Mesenteric fat pad (tissue), 1 donor: ENCODE data around the gene NT5DC3. TPM values are rescaled to one million over a fixed set of nuclear protein-coding genes. Genes with fewer than 3 reads are reported as not detected.
"Not testable (repeated sequence)": the region's sequence is repeated elsewhere in the genome, so short reads cannot be mapped to it uniquely, and the experiment has no call there.

Source experiments
- DNase-seq: peaks from one replicate; pipeline ENCODE4 v3.0.0-alpha.2; 2020; ENCODE audit warnings: low spot score
- total RNA-seq: library from RNA; stranded (reverse); fragmentation: NEBNext Ultra II Directional; extraction: Animal tissue kit (Norgen Biotek cat#: 25700); gene quantifications from one replicate; pipeline ENCODE4 v1.2.1, GENCODE V29; 2021
- donor health status: DM: yes; HTN: yes; CAD: no.

NT5DC3 gene
- total RNA-seq, 1 donor from 2014 or later, result 7.1 TPM

GRCh38 chr12:103855896-103856657 lies 15.0 kb upstream of the NT5DC3 start:
- DNase-seq, result no peak

GRCh38 chr12:103855036-103855712 lies 14.1 kb upstream of the NT5DC3 start:
- DNase-seq, result no peak

- DNase-seq, result no peak
Observed at GRCh38 chr12:103854372-103854973, 13.4 kb upstream of the NT5DC3 start.

- DNase-seq, result no peak
Observed at GRCh38 chr12:103852498-103852997, 11.5 kb upstream of the NT5DC3 start.

GRCh38 chr12:103851127-103851526 lies 10.1 kb upstream of the NT5DC3 start:
- no peak for DNase-seq

- no peak for DNase-seq
Observed at GRCh38 chr12:103850429-103850828, 9.4 kb upstream of the NT5DC3 start.

- DNase-seq, result no peak
Observed at GRCh38 chr12:103848917-103849491, 8.0 kb upstream of the NT5DC3 start.

GRCh38 chr12:103848143-103848542 lies 7.1 kb upstream of the NT5DC3 start:
- no peak for DNase-seq

- no peak for DNase-seq
Observed at GRCh38 chr12:103846415-103846814, 5.4 kb upstream of the NT5DC3 start.

GRCh38 chr12:103844305-103844704 lies 3.3 kb upstream of the NT5DC3 start:
- DNase-seq, result no peak

- DNase-seq, result no peak
Observed at GRCh38 chr12:103841690-103842584, 903 bp upstream of the NT5DC3 start.

GRCh38 chr12:103840462-103840875 lies 565 bp downstream of the NT5DC3 start:
- no peak for DNase-seq

GRCh38 chr12:103839609-103840461 lies 1.2 kb downstream of the NT5DC3 start:
- no peak for DNase-seq

GRCh38 chr12:103839103-103839502 lies 1.9 kb downstream of the NT5DC3 start:
- DNase-seq, result no peak

GRCh38 chr12:103838254-103838914 lies 2.6 kb downstream of the NT5DC3 start:
- no peak for DNase-seq

- DNase-seq, result no peak
Observed at GRCh38 chr12:103836345-103836744, 4.7 kb downstream of the NT5DC3 start.

- DNase-seq, result not testable (repeated sequence)
Observed at GRCh38 chr12:103835747-103836335, 5.2 kb downstream of the NT5DC3 start.

GRCh38 chr12:103834942-103835341 lies 6.1 kb downstream of the NT5DC3 start:
- no peak for DNase-seq

- no peak for DNase-seq
Observed at GRCh38 chr12:103833891-103834290, 7.1 kb downstream of the NT5DC3 start.
